ENCODE results near the gene TGM5. TPM values are rescaled to one million over a fixed set of nuclear protein-coding genes. Genes with fewer than 3 reads are reported as not detected.
A peak's percentile ranks its signal among the peaks of the same experiment; 100 is the strongest.
"Not testable (repeated sequence)": the region's sequence is repeated elsewhere in the genome, so short reads cannot be mapped to it uniquely, and the experiment has no call there.

The TGM5 gene
- total RNA-seq, 1 experiment from 2014 or later, result not detected

DNA sequence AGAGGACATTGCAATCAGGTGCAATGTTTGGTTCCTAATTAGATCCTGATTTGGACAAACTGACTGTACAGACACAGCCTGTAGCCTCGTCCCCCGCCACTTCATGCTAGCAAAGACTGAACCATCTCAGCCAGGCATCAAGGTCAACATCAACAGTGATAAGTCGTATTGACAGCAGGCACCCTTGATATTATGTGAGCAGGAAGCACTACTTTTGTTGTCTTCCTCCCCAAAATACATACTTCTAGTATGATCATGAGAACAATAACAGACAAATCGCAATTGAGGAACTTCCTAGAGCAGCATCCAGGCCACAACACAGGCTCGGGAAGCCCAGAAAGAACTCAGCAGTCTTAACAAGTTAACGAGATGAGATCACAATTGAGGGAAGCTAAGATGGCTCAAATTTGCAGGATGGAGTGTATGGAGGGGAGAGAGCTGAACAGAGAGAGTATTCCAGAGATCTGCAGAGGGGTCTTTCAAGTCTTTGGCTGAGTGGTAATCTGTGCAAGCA, 20.4 kb downstream of the TGM5 start:
- DNase-seq (ENCODE audit: low read depth), result no peak

- no peak for DNase-seq (ENCODE audit: low read depth)
Observed at GRCh38 chr15:43244092-43244491, 22.6 kb downstream of the TGM5 start.

DNA sequence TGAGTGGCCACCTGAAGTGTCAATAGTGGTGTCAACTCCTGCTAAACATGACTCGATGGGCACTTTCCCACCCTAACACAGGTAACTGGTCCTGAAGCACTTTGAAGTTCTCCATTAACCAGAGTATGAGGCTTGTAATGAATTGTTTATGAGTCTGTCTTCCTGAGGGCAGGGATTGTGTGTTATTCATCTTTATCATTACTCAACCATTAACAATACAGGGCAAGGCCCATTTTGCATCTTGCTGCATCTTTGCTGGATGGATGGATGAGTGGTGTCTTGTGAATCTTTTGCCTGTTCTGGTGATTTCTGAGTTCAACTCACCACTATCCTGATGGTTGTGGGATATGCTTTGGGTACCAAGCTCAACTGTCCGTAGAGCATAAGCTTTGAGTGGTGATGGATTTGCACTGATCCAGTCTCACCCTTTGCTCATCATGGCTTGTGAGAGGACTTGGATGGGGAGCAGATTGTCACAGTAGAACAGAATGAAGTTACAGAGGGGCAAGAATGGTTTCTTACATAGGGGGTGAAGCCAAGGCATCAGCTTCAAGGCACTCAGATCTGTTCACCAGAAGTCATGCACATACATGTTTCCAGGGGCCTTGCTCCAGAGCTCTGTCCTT, 23.6 kb downstream of the TGM5 start:
- no peak for DNase-seq (ENCODE audit: low read depth)

DNA sequence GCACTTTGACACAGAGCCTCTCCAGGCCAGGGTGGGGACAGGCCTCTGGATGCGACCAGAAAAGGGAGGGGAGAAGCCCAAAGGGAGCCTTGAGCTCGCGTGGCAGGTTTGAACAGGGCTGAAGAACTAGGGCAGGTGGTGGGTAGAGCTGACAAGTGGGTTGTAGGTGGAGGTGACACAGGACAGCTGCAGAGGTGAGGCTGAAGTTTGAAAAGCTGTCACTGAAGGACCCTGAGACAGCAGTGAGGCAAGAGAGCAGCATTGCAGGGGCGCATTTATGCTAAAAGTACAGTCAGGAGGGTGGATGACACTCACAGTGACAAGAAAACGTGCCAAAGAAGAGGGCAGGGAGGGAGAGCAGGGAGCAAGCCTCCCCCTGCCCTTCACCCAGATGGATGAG, 24.1 kb downstream of the TGM5 start:
- no peak for DNase-seq (ENCODE audit: low read depth)

- no peak for DNase-seq (ENCODE audit: low read depth)
Observed at GRCh38 chr15:43241100-43241499, 25.6 kb downstream of the TGM5 start.

- DNase-seq (ENCODE audit: low read depth), result peak; percentile 4
Observed at GRCh38 chr15:43239732-43240491, 26.8 kb downstream of the TGM5 start.

- DNase-seq (ENCODE audit: low read depth), result no peak
Observed at GRCh38 chr15:43238671-43239131, 28.0 kb downstream of the TGM5 start.

GRCh38 chr15:43237842-43238470, 28.8 kb downstream of the TGM5 start:
- DNase-seq (ENCODE audit: low read depth), result no peak

- DNase-seq (ENCODE audit: low read depth), result no peak
Observed at GRCh38 chr15:43235536-43235935, 31.2 kb downstream of the TGM5 start.

- no peak for DNase-seq (ENCODE audit: low read depth)
Observed at GRCh38 chr15:43232289-43232874, 34.3 kb downstream of the TGM5 start.

DNA sequence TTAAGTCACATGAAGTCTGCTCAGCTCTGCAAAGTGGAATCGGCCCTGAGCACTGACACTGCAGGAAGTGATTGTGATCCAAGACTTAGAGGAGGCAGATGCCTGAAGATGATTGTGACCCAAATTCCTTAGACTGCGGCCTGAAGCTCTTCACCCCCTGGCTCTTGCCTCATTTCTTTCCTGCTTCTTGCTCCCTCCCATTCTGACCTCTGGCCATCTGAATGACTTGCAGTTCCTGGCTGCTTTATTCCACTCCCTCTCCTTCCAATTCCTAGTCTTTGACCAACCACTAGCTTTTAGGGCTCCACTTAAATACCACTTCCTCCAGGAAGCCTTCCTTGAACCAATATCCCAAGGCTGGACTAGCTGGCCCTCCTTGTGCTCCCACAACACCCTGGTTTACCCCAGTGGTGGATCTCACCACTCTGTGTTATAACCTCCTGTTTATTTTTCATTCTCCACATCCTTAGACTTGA, 36.0 kb downstream of the TGM5 start:
- DNase-seq (ENCODE audit: low read depth), result no peak

DNA sequence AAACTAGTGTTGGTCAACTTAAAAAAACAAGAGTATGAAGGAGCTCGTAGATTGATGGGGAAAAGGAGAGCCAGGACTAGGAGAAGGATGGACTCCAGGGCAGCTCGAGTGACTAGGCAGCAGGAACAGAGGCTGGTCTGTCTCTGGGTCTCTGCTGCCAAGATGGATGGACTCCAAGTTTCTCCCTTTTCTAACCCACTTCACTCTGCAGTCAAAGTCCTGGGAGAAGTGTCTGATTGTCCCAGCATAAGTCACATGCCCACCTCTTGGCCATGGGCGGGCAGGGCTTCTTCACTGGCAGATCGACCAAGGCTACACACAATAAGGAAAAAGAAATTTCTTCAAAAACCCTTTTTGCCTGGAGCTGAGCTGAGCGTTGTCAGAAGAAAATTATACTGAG, 36.8 kb downstream of the TGM5 start:
- DNase-seq (ENCODE audit: low read depth), result no peak

GRCh38 chr15:43226436-43227305, 40.1 kb downstream of the TGM5 start:
- DNase-seq (ENCODE audit: low read depth), result no peak

DNA sequence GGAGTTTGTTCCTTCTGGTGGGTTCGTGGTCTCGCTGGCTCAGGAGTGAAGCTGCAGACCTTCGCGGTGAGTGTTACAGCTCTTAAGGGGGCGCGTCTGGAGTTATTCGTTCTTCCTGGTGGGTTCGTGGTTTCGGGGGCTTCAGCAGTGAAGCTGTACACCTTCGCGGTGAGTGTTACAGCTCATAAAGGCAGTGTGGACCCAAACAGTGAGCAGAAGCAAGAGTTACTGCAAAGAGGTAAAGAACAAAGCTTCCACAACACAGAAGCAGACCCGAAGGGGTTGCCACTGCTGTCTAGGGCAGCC, 40.8 kb downstream of the TGM5 start:
- DNase-seq (ENCODE audit: low read depth), result not testable (repeated sequence)

DNA sequence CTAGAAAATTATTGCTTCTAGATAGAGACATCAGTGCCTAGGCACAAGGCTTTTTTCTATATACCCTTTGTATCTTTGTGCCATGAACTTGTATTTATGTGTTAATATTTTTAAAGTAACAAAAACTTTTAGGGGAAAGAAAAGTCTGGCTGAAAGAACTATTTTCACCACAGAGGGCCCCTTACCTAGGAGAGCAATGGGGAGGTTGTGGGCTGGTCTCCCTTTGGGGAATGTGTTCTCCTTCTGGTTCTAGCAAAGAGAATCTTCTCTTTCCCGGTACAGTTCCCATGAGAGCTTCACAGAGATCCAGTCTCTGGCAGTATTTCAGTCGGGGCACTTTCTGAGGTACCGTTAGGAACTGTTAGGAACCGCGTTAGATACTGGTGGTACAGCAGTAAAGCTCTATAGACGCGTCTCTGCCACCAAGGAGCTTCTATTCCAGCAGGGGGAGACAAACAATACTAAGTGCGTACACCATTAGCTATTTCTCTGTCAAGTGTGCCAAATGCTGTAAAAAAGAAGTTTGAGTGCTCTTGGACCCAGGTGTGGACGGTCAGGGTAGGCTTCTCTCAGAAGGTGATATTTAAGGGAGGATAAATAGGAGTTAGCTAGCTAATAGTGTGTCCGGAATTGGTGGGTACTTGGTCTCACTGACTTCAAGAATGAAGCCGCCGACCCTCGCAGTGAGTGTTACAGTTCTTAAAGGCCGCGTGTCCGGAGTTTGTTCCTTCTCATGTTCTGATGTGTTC, 41.4 kb downstream of the TGM5 start:
- peak; percentile 52 for DNase-seq (ENCODE audit: low read depth)

DNA sequence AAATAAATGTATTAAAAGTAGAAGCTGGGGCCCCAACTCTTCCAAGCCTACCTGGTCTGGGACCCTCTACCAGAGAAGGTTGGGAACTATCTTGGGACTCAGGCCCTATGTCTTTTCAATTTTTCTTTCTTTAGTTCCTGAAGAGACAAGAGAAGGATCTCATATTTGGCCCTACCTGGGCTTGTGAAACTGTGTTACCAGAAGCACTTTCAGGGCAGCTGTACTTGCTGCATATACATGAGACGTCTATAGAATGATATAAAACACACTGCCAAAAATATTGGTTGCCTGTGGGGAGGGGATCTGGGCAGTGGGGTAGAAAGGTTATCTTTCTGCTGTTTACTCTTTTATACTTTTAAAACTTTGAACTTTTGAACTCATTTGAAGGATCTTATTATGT, 45.3 kb downstream of the TGM5 start:
- DNase-seq (ENCODE audit: low read depth), result no peak

DNA sequence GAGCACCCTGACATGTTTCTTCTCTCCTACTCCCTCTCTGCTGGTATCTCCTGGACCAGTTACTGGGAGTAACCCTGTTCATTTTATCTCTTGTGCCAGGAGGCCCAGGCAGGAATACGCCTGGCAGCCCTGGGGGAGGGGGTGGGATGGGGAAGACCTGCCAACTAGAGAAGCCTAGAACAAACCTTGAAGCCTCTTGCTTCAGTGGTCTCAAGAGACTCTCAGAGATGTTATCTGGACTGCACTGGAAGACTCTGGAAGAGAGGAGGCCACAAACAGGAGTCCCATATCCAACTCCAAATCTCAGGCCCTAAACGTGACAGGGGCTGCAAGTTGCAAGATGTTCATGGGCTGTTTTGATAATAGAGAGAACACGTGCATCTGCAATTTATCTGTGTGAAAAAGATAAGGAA, 45.7 kb downstream of the TGM5 start, which contains the start of gene EPB42:
Gene EPB42 (minus strand): TSS at position 28 of the 413 bp plus-strand sequence. CDS start 193 bp downstream, outside the sequence.
- no peak for DNase-seq (ENCODE audit: low read depth)

DNA sequence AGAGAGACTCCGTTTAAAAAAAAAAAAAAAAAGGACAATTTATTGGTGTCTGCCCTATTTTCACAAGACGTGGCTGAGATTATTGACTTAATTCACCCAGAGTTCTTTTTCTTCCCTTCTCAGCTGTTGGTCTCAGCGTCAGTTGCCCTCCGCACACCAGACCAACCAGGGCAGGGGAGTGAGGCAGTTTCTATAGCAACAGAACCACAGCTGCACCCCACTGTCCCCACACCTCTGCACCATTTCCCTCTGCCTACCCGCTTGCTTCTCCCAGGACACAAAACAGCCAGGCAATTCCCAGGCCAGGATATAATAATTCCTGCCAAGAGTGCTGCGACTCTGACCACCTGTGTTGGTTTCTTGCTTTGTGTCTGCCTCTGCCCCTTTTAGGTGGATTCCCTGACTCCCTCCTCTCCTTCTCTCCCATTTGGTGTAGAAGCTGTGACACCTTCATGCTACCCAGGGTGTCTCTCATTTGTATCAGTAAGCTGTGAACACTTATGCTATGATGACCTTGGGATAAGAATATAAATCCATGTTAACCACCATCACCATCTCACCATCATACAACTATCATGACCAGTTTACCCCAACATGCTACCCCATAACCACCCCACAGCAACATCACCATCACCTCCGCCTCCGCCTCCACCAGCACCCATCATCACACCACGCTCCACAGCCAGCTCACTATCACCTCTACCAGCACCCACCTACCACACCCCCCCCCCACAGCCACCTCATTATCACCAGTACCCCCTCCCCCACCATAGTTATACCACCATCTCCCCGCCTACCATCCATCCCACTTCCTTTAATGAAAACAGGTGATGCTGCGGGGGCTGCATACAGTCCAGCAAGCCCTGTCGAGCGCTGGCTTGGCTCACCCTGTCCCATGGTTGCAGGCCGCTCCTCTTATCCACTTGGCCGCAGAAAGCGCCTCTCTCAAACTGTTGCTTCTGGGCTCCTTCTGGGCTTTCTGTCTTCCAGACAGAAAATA, 46.5 kb downstream of the TGM5 start:
- no peak for DNase-seq (ENCODE audit: low read depth)
